Ramos (cell line): ENCODE data around the gene RRP1B.

Experiments
- in situ Hi-C: fragments of 300-500 bp; cut with MboI; formaldehyde crosslinking; loops from one replicate; pipeline ENCODE4 v1.14.3; 2022; ENCODE audit warnings: low sequenced_read_pairs; ENCODE audit not compliant: unreplicated experiment

Gene RRP1B

DNA sequence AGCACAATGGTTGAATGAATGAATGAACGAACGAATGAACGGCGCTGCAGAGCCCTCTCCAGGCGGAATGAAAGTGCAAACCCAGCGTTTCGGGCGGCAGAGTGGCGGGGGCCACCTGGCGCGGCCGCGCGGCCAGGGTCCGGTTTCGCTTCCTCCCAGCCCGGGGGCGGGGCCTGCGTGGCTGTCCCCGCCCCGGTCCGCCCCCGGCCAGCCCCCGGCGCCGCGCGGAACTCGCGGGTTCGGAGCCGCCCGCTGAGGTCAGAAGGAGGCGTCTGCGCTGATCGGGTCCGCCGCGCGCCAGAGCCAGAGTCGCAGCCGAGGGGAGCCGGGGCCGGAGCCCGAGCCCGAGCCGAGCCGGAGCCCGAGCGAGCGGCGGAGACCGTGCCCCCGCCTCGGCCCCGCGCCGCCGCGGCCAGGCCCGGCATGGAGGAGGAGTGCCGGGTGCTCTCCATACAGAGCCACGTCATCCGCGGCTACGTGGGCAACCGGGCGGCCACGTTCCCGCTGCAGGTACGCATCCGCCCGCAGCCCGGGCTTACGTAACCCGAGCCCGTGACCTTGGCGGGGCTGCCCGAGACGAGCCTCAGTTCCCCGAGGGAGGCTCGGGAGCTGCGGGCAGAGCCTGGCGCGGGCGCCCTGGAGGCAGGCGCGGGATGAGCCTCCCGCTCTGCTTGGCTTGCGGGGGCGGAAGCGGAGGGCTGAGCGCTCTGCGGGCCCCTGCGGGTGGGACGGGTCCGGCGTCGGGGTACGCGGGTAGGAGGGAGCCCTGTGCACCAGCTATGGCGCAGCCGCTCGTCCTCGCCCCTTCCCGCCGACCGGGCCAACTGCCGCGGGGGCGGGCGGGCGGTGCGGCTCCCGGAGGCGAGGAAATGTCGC is 59.8 kb downstream of the RRP1B start, which contains the start of gene PDXK:
Gene PDXK, plus strand, starts transcription at position 258 of the 876 bp plus-strand sequence. Its CDS starts 166 bp downstream, at position 424.
- in situ Hi-C loops, result no loop called here

DNA sequence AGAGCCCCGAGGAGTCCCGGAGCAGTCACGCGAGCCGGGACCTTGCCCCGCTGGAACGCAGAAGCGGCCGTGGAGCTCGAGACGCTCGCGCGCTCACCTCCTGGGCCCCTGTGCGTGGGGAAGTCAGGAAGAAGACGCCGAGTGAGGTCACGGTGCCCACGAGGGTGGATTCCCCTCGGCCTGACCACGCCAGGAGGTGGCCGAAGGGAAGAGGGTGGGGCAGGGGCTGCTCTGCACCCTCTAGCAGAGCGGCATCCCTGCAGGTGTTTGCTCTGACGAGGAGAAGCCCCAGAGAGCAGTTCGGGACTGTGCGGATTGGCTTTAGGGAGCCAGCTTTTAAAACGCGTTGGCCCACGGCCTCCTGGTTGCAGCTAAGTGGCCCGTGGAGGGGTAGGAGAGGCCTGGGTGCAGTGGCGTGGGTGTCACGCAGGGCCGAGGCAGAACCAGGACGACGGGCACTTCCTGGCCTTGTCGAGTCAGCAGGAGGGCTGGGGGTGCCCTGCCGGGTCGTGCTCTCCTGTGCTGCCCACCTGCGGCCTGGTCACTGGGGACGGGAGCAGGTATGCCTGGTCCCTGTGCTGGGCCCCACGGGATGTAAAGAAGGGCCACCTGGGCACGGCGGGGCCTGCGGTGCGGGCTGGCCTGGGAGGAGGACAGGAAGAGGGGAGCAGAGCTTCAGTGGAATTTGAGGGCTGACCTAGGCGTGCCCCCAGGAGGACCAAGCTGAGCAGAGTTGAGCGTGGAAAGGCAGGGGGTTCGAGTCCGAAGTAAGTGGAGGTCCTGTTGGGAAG is 60.6 kb downstream of the RRP1B start:
- in situ Hi-C loops, result loop anchor here (10.0 kb wide), 1 partner anchor 145 kb away; the partner anchor contains the start of gene AGPAT3

- in situ Hi-C loops, result loop anchor here (10.0 kb wide), 1 partner anchor 144 kb away; the partner anchor contains the start of gene AGPAT3
Measured at GRCh38 chr21:43720539-43721166, 61.3 kb downstream of the RRP1B start.

GRCh38 chr21:43721206-43721605 is 61.8 kb downstream of the RRP1B start:
- in situ Hi-C loops, result loop anchor here (10.0 kb wide), 1 partner anchor 144 kb away; the partner anchor contains the start of gene AGPAT3

- in situ Hi-C loops, result loop anchor here (10.0 kb wide), 1 partner anchor 143 kb away; the partner anchor contains the start of gene AGPAT3
Measured at GRCh38 chr21:43721939-43722338, 62.6 kb downstream of the RRP1B start.

GRCh38 chr21:43723648-43724047 is 64.3 kb downstream of the RRP1B start:
- in situ Hi-C loops, result loop anchor here (10.0 kb wide), 1 partner anchor 141 kb away; the partner anchor contains the start of gene AGPAT3

DNA sequence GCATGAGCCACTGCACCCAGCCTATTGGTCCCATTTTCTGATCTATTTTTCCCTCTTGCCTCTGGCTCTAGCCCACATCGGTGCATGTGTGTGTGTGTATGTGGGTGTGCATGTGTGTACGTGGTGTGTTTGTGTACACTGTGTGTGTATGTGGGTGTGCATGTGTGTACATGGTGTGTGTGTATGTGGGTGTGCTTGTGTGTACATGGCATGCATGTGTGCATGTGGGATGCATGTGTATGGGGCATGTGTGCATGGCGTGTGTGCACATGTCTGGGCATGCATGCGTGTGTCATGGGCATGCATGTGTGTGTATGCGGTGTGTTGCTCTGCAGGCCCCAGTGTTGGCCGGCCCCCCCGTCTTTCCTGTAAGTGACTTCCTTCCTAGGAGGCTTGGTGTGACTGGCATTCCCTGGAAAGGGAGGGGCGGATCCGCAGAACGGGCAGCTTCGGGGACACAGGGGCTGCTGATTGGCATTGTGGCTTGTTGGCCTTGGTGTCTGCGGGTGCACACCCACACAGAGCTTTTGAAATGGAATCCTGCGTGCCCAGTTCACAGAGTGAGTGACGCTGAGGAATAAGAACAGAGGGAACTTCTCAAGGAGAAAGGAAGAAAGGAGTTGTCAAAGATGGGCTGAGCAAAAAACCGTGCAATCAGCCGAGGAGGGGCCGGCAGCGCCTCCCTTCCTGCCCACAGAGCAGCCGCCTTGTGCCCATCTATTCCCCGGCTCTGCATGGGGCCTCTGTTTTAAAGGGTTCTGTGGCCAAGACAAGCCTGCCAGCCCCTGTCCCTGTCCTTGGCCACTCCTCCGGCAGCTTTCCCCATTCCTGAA is 67.5 kb downstream of the RRP1B start:
- in situ Hi-C loops, result loop anchor here (10.0 kb wide), 1 partner anchor 138 kb away; the partner anchor contains the start of gene AGPAT3

GRCh38 chr21:43727519-43728153 is 68.3 kb downstream of the RRP1B start:
- in situ Hi-C loops, result loop anchor here (10.0 kb wide), 1 partner anchor 137 kb away; the partner anchor contains the start of gene AGPAT3

- in situ Hi-C loops, result loop anchor here (10.0 kb wide), 1 partner anchor 137 kb away; the partner anchor contains the start of gene AGPAT3
Measured at GRCh38 chr21:43728154-43728466, 68.8 kb downstream of the RRP1B start.

GRCh38 chr21:43728467-43729390 is 69.4 kb downstream of the RRP1B start:
- in situ Hi-C loops, result loop anchor here (10.0 kb wide), 1 partner anchor 136 kb away; the partner anchor contains the start of gene AGPAT3

GRCh38 chr21:43731476-43731875 is 72.1 kb downstream of the RRP1B start:
- in situ Hi-C loops, result no loop called here

DNA sequence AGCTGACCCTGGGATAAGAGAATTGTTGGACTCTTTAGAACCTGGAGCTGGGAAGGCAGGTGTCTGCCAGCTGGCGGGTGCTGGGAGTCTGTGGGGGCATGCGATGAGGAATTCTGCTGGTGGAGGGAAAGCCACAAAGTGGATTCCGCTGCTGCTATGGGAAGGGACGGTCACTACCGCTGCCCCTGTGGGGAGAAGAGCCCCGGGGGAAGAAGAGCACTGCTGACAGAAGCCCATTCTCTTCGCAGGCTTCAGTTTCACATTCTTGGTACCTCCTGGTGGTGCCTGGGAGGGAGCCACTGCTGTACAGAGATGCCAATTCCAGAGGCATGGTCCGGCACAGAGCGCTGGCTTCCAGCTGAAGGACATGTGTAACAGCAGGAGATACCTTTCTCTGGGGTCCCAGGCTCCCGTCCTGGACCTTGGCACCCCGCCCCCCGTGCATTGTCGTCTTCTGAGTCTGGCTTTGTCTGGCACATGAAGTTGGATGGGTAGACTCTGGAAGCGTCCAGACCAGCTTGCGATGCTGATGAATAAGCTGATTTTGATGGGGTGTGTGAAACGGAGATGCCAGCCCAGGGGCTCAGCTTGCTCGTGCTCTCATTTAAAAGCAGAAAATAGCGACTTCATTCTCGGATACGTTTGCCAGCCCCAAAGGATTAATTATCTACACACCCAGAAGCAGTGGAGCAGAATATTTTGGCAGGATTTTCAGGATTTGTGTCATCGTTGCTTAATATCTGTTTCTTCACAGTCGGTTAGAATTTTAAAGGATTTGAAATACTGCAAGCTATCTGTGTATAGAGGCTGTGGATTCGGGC is 72.7 kb downstream of the RRP1B start:
- in situ Hi-C loops, result no loop called here

DNA sequence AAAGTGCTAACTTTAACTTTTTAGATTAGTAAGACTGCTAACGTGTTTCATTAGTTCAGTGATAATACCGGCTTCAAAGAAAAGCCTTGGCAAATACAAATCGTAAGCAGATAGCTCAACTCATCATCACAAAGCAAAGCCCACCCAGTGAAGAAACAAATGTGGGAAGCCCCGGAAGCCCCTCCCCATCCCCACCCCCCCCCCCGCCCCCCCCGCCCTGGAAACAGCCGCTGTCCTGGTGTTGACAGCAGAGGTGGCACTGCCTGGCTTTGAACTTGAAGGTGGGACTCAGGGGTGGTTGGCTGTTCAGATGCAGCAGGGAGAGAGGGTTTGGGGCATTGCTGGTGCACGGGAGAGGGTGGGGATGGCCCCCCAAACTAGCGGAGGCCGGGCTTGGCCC is 73.7 kb downstream of the RRP1B start:
- in situ Hi-C loops, result no loop called here

- in situ Hi-C loops, result no loop called here
Measured at GRCh38 chr21:43733529-43734071, 74.2 kb downstream of the RRP1B start.

DNA sequence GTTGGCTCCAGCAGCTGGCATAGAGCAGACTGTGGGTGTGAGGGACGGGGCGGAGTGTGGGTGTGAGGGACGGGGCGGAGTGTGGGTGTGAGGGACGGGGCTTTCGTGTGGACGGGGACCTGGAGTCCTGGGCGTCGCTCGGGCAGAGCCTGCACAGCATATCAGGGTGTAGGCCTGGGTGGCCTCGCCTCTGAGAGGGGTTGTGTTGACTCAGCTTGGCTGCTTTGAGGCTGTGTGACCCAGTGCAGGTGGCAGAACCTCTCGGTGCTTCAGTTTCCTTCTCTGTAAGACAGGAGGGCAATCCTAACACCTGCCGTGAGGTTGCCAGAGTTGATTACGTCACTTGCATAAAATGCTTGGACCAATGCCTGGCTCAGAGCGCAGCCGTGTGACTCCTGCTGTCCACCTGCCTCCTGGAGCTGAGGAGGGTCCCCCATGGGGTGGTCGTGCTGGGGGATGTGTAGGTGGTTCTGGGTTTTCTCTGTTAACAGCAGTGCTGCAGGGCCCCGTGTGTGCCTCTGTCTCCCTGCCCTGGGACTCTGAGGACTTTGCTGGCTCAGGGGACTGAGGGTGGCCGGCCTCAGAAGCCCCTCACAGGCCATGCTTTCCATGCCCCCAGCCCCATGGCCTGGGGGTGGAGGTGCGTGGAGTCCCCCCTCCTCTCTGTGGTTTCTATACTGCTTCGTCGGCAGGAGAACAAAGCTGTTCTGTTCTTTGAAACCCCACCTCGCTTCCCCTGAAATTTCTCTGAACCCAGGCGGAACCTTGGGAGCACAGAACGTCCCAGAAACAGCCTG is 75.0 kb downstream of the RRP1B start:
- in situ Hi-C loops, result no loop called here

- in situ Hi-C loops, result no loop called here
Measured at GRCh38 chr21:43734928-43735229, 75.5 kb downstream of the RRP1B start.
